ENCODE data around the gene DIP2C. TPM values are rescaled to one million over a fixed set of nuclear protein-coding genes. Genes with fewer than 3 reads are reported as not detected.
A peak's percentile ranks its signal among the peaks of the same experiment; 100 is the strongest.
"Not testable (repeated sequence)": the region's sequence is repeated elsewhere in the genome, so short reads cannot be mapped to it uniquely, and the experiment has no call there.

The DIP2C gene
- total RNA-seq, 3 donors from 2014 or later: 0.20 to 0.27 (median 0.26) TPM

DNA sequence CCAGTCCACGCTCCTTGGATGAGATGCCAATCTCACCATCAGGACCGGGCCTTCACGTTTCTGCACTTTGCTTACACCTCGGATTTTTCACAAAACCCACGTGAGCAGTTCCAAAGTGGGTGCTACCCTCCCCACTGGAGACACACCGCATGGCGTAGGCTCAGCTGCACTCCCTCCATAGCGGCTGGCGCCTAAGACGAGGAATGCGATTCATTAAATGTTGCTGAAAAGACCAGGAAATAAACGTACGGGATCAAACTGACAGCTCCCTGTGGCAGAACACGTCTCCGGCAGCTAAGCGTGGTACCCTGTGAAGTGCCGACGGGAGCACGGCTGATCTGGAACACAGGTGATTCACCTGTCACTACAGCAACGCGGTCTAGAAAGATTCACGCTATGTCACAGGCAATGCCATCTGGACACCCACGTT, 209.0 kb downstream of the DIP2C start:
- peaks cover 19% of the 10 kb centered on the region for H3K4me1 Mint-ChIP-seq (ENCODE audit: low read depth)
- peaks cover 3% of the 10 kb centered on the region for H3K9me3 Mint-ChIP-seq
- no peak overlapping the region for H3K4me3 Mint-ChIP-seq
- no peaks in the 10 kb centered on the region for H3K27me3 Mint-ChIP-seq (ENCODE audit: low read depth)
- no peaks in the 10 kb centered on the region for H3K36me3 Mint-ChIP-seq (ENCODE audit: insufficient read depth)
- ATAC-seq: no peak
- no peak for DNase-seq

DNA sequence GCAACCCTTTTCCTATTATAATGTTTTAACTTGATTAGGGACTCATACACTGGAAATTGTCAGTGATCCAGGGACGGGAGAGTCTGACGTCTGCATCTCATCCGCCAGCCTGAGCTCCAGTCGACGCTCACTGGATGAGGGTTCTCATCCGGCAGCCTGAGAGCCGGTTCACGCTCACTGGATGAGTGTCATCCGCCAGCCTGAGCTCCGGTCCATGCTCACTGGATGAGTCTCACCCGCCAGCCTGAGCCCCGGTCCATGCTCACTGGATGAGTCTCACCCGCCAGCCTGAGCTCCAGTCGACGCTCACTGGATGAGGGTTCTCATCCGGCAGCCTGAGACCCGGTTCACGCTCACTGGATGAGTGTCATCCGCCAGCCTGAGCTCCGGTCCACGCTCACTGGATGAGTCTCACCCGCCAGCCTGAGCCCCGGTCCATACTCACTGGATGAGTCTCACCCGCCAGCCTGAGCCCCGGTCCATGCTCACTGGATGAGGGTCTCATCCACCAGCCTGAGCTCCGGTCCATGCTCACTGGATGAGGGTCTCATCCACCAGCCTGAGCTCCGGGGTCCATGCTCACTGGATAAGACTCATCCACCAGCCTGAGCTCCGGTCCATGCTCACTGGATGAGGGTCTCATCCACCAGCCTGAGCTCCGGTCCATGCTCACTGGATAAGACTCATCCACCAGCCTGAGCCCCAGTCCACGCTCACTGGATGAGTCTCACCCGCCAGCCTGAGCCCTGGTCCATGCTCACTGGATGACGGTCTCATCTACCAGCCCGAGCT, 209.6 kb downstream of the DIP2C start:
- H3K27me3 Mint-ChIP-seq (ENCODE audit: low read depth); H3K36me3 Mint-ChIP-seq (ENCODE audit: insufficient read depth); DNase-seq; H3K9me3 Mint-ChIP-seq; H3K4me3 Mint-ChIP-seq; ATAC-seq: not testable (repeated sequence)
- H3K4me1 Mint-ChIP-seq (ENCODE audit: low read depth): peaks cover 19% of the 10 kb centered on the region

DNA sequence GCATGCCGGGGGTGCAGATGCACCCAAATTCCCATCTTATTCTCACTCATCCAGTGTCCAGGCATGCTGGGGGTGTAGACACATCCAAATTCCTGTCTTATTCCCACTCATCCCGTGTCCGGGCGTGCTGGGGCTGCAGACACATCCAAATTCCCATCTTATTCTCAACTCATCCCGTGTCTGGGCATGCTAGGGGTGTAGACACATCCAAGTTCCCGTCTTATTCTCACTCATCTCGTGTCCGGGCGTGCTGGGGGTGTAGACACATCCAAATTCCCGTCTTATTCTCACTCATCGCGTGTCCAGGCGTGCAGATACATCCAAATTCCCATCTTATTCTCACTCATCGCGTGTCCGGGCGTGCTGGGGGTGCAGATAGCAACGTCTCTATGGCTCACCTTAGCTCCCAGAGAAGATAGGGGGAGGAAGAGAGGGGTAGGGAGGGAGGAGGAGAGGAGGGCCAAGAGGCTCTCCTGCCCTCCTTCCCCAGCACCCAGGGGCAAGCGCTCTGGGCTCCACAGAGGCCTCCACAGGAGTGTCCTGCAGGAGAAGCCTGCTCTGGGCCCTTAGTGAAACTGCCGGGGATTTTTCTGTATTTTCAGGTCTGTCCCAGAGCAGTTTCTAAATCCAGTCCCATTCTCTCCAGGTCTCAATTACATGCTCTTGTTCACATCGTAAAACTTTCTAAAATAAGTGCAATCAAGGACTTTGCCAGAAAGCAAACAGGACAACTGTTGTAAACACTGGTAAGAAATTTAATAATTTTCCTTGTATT, 210.8 kb downstream of the DIP2C start:
- Mint-ChIP-seq H3K4me3 (peak overlapping the region; percentile 13), H3K36me3 (ENCODE audit: insufficient read depth) (no peaks in the 10 kb centered on the region), H3K4me1 (ENCODE audit: low read depth) (peaks cover 12% of the 10 kb centered on the region), H3K27me3 (ENCODE audit: low read depth) (no peaks in the 10 kb centered on the region), H3K9me3 (peaks cover 8% of the 10 kb centered on the region)
- no peak for ATAC-seq
- DNase-seq: no peak

DNA sequence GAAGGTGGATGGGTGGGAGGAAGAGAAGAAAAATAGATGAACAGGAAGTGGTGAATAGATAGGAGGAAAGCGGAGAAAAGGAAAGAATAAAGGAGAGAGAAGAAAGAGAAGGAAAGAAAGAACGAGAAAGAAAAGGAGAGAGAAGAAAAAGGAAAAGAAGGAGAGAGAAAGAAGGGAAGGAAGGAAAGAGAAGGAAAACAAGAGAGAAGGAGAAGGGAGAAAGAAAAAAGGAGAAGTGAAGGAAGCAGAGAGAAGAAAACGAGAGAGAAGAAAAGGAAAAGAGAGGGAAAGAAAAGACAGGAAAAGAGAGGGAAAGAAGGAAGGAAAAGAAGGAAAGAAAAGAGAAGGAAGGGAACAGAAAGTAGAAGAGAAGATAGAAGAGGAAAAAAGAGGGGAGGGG, 211.8 kb downstream of the DIP2C start:
- H3K4me3 Mint-ChIP-seq: no peak overlapping the region
- no peak for DNase-seq

DNA sequence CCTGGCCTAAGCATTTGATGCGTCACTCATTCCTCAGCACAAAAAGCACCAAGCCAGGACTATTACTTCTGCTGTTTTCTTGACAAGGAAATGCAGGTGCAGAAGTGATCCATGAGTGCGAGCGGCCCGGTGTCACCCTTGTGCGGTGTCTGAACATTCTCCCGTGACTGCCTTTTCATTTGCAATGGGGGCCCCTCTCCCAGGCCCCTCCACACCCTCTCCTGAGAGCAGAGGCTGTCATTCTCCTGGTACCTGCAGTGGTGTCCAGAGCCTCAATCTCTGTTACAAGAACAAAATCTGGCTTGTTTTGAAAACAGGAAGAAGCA, 213.1 kb downstream of the DIP2C start:
- DNase-seq (no peak), ATAC-seq (no peak)
- peaks cover 8% of the 10 kb centered on the region for H3K4me1 Mint-ChIP-seq (ENCODE audit: low read depth)
- peaks cover 8% of the 10 kb centered on the region for H3K9me3 Mint-ChIP-seq
- no peaks in the 10 kb centered on the region for H3K36me3 Mint-ChIP-seq (ENCODE audit: insufficient read depth)
- H3K27me3 Mint-ChIP-seq (ENCODE audit: low read depth): no peaks in the 10 kb centered on the region
- no peak overlapping the region for H3K4me3 Mint-ChIP-seq

More for the DNA sequence above, 211.8 kb downstream of the DIP2C start:
- peaks cover 8% of the 10 kb centered on the region for H3K4me1 Mint-ChIP-seq (ENCODE audit: low read depth)
- no peaks in the 10 kb centered on the region for H3K36me3 Mint-ChIP-seq (ENCODE audit: insufficient read depth)
- ATAC-seq: no peak
- H3K27me3 Mint-ChIP-seq (ENCODE audit: low read depth): no peaks in the 10 kb centered on the region
- peaks cover 8% of the 10 kb centered on the region for H3K9me3 Mint-ChIP-seq

DNA sequence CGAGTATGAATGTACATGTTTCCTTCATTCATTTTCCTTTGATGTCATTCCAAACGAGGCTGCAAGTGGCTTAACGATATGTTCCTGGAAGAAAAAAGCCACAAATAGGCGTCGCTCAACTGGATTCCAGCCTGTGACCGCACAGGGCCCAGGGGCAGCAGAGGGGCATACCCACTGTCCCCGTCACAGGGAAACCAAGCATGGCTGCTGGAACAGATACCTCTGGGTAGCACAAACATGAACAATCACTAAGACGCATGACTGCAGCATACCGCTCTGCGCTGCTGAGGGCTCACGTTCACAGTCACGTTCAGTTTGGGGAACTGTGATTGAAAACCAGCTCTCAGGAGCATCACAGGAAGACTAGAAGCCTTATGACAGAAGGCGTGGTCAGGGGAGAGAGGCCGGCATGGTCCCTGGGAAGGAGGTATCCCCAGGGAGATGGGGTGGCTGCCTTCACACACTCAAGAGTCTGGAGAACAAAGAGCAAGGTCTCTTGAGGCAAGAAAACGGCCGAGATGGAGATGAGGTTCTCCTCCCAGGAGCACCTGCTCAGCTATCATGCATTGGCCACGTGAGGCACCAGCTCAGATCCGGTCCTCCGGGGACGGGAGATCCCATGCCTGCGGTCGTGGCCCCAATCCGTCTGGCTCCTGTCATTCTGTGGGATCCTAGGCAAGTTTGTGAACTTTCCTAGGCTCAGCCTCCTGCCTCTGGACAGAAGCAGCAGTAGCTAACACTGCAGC, 213.6 kb downstream of the DIP2C start:
- Mint-ChIP-seq H3K4me3 (no peak overlapping the region), H3K27me3 (ENCODE audit: low read depth) (no peaks in the 10 kb centered on the region), H3K36me3 (ENCODE audit: insufficient read depth) (no peaks in the 10 kb centered on the region), H3K9me3 (peaks cover 8% of the 10 kb centered on the region), H3K4me1 (ENCODE audit: low read depth) (peaks cover 11% of the 10 kb centered on the region)
- ATAC-seq (no peak), DNase-seq (no peak)

DNA sequence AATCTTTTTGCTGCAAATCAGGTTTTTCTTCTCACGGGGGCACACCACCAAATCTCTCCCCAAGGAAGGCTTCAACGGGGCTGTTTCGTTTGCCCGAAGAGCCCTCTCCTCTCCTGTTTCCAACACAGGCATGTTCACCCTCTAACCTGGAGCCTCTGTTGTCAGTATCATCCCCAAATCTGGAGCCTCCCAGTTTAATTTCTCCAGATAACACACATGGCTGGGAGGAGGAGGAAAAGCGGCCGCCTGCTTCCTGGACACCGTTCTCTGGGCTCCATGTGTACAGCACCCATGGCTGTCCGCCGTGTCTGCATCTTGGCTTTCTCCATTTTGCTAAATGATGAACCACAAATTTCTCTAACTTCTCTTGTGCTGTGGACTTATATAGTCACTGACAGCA, 214.5 kb downstream of the DIP2C start:
- H3K9me3 Mint-ChIP-seq: peaks cover 8% of the 10 kb centered on the region
- H3K4me1 Mint-ChIP-seq (ENCODE audit: low read depth): peaks cover 20% of the 10 kb centered on the region
- DNase-seq: no peak
- H3K4me3 Mint-ChIP-seq: no peak overlapping the region
- H3K27me3 Mint-ChIP-seq (ENCODE audit: low read depth): no peaks in the 10 kb centered on the region
- H3K36me3 Mint-ChIP-seq (ENCODE audit: insufficient read depth): no peaks in the 10 kb centered on the region
- no peak for ATAC-seq

DNA sequence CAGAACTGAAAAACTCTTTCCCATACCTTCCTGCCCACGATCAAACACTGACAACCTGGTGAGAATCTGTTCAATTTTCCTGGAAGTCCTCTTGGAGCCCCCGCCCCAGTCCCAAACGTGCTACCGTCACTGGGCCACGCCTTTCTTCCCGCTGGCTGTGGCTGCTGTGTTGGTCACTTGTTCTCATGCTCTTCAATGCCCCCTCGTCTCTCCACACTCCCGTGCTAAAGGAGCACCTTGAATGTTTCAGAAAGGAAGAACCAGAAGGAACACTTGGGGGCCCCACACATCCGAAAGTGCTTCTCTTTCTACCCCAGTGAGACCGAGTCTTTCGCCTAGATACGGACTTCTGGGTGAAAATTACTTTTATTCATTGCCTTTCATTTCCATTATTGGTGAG, 215.1 kb downstream of the DIP2C start:
- ATAC-seq (no peak), DNase-seq (no peak)
- Mint-ChIP-seq H3K4me3 (no peak overlapping the region), H3K27me3 (ENCODE audit: low read depth) (no peaks in the 10 kb centered on the region), H3K4me1 (ENCODE audit: low read depth) (peaks cover 26% of the 10 kb centered on the region), H3K9me3 (peaks cover 8% of the 10 kb centered on the region), H3K36me3 (ENCODE audit: insufficient read depth) (no peaks in the 10 kb centered on the region)

DNA sequence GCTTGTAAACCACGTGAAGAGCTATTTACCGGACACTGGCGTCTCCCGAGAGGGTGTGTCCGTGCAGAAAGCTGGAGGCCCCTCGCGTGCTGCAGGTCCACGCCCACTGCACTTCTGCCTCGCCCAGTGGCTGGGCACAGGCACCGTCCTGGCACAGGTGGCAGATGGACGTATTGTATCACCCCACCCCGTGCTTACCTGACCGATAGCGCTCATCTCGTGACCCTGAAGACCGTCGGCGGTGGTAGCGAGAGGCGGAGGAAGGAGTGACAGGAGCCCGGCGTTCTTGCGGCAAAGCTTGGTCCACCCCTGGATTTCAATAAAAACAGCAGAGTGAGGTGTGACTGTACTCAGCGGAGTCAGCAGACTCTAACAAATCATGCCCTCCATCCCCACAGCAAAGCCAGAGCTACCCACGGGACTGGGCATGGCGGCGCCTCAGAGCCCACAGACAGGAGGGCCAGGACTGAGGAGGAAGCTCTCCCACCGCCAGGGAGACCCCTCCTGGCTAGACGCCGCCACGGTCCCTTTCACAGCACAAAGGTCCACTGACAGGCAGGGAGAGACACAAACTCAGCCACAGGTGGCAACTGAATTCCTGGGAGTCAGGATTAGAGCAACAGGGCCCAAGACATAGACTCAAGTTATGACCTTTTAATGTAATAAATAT, 217.1 kb downstream of the DIP2C start:
- Mint-ChIP-seq H3K4me3 (no peak overlapping the region), H3K4me1 (ENCODE audit: low read depth) (peaks cover 29% of the 10 kb centered on the region), H3K9me3 (peaks cover 5% of the 10 kb centered on the region), H3K36me3 (ENCODE audit: insufficient read depth) (no peaks in the 10 kb centered on the region), H3K27me3 (ENCODE audit: low read depth) (no peaks in the 10 kb centered on the region)
- ATAC-seq (no peak), DNase-seq (no peak)

DNA sequence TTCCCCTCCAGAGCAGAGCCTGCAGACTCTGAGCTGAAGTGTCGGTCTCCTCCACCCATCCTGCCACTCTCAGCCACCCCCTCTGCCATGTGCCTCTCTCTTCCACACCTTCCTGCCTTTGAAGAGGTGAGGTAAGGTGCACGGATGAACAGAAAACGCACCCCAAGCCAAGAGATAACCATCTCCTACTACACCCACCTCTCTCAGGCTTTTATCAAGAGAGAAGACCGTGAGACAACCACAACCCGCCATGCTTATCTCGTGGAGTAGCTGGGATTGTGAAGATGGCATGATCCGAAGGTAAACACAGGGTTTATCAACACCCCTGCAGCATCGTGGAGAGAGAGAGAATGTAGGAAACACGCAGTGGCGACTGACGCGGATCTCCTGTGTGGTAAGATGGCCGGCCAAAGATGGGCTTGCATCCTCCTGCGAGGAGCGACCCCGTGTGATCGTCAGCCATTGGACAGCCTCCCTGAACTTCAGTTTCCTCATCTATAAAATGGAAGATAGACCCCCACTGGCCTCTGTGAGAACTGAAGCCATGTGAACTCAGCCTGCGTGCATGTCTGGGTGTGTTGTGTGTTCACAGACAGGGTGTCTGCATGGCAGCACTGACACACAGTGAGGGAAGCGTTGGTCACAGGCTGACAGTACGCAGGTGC, 219.0 kb downstream of the DIP2C start:
- DNase-seq (no peak), ATAC-seq (peak; percentile 71 to 80)
- H3K9me3 Mint-ChIP-seq: peaks cover 5% of the 10 kb centered on the region
- H3K4me1 Mint-ChIP-seq (ENCODE audit: low read depth): peaks cover 23% of the 10 kb centered on the region
- H3K4me3 Mint-ChIP-seq: peak overlapping the region; percentile 50
- no peaks in the 10 kb centered on the region for H3K27me3 Mint-ChIP-seq (ENCODE audit: low read depth)
- H3K36me3 Mint-ChIP-seq (ENCODE audit: insufficient read depth): no peaks in the 10 kb centered on the region

DNA sequence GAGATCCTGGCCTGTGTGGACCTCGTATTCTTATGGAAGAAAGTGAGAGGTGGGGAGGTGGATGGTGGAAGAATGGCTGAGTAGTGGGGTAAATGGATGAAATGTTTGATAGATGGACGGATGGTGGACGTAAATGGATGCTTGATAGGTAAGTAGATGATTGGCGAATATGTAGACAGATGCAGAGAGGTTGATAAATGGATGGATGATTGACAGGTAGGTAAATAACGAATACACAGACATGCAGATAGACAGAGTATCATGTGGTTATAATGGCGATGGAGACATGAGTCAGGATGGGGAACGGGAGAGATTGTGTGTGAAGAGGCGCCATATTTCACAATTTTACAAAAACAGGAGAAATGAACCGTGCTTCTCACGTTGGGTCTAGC, 219.5 kb downstream of the DIP2C start:
- Mint-ChIP-seq H3K4me1 (ENCODE audit: low read depth) (peaks cover 23% of the 10 kb centered on the region), H3K36me3 (ENCODE audit: insufficient read depth) (no peaks in the 10 kb centered on the region), H3K27me3 (ENCODE audit: low read depth) (no peaks in the 10 kb centered on the region), H3K4me3 (peak overlapping the region; percentile 50), H3K9me3 (peaks cover 4% of the 10 kb centered on the region)
- DNase-seq (no peak), ATAC-seq (no peak)

DNA sequence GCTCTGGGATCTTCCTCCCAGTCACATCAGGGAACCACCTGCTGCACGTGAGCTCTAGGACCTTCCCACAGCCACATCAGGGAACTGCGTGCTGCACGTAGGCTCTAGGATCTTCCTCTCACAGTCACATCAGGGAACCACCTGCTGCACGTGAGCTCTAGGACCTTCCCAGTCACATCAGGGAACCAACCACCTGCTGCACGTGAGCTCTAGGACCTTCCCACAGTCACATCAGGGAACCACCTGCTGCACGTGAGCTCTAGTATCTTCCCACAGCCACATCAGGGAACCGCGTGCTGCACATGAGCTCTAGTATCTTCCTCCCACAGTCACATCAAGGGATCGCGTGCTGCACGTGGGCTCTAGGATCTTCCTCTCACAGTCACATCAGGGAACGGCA, 229.7 kb downstream of the DIP2C start:
- no peak for DNase-seq
- no peaks in the 10 kb centered on the region for H3K36me3 Mint-ChIP-seq (ENCODE audit: insufficient read depth)
- peaks cover 10% of the 10 kb centered on the region for H3K4me1 Mint-ChIP-seq (ENCODE audit: low read depth)
- ATAC-seq: no peak
- peaks cover 2% of the 10 kb centered on the region for H3K27me3 Mint-ChIP-seq (ENCODE audit: low read depth)
- no peak overlapping the region for H3K4me3 Mint-ChIP-seq
- no peaks in the 10 kb centered on the region for H3K9me3 Mint-ChIP-seq

DNA sequence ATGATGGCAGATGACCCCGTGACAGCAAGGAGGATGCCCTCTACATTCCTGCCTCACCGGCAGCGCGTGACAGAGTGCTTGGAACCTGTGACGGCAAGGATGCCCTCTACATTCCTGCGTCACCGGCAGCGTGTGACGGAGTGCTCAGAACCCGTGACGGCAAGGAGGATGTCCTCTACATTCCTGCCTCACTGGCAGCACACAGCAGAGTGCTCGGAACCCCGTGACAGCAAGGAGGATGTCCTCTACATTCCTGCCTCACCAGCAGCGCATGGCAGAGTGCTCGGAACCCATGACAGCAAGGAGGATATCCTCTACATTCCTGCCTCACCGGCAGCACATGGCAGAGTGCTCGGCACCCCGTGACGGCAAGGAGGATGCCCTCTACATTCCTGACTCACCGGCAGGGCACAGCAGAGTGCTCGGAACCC, 231.0 kb downstream of the DIP2C start:
- Mint-ChIP-seq H3K9me3 (no peaks in the 10 kb centered on the region), H3K27me3 (ENCODE audit: low read depth) (peaks cover 2% of the 10 kb centered on the region), H3K4me1 (ENCODE audit: low read depth) (peaks cover 22% of the 10 kb centered on the region), H3K36me3 (ENCODE audit: insufficient read depth) (no peaks in the 10 kb centered on the region), H3K4me3 (no peak overlapping the region)
- DNase-seq: no peak
- ATAC-seq: no peak

DNA sequence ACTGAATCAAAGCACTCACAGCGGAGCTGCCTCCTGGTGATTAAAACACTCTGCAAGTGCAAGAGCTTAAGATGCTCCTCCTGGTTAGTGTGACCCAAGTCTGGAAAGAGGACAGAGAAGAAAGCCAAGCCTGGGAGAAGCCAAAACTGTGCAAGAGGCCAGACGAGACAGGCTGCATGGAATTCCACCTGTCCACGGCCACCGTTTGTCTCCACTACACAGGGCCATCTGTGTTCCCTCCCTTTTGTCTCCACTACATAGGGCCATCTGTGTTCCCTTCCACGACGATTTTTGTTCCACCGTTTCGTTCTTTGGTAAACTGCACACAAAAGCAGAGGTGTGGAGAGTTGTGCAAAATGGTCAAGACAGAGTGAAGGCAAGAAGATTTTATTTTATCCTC, 233.0 kb downstream of the DIP2C start:
- DNase-seq (no peak), ATAC-seq (no peak)
- H3K27me3 Mint-ChIP-seq (ENCODE audit: low read depth): peaks cover 2% of the 10 kb centered on the region
- H3K4me3 Mint-ChIP-seq: no peak overlapping the region
- H3K4me1 Mint-ChIP-seq (ENCODE audit: low read depth): peaks cover 36% of the 10 kb centered on the region
- H3K36me3 Mint-ChIP-seq (ENCODE audit: insufficient read depth): no peaks in the 10 kb centered on the region
- H3K9me3 Mint-ChIP-seq: no peaks in the 10 kb centered on the region
